BJ (cell line): Measurements from ENCODE around the gene XRCC6. TPM values are rescaled to one million over a fixed set of nuclear protein-coding genes. Genes with fewer than 3 reads are reported as not detected.
A peak's percentile ranks its signal among the peaks of the same experiment; 100 is the strongest.
"Not testable (repeated sequence)": the region's sequence is repeated elsewhere in the genome, so short reads cannot be mapped to it uniquely, and the experiment has no call there.

ENCODE experiments used
- CTCF ChIA-PET: fragments of 350-600 bp; formaldehyde crosslinking; extraction: SDS; loops from one replicate; lab custom pipeline; 2021; ENCODE audit warnings: antibody characterized with exemption, inconsistent platforms; lab: Yijun Ruan, JAX
- POLR2A ChIA-PET: fragments of 300-600 bp; sonication (Branson Sonifier 250); formaldehyde crosslinking; extraction: SDS; loops from one replicate; lab custom pipeline; 2021; ENCODE audit warnings: antibody characterized with exemption; lab: Charles Lee
- DNase-seq: peaks from one replicate; pipeline ENCODE4 v3.0.0-alpha.2; 2011; ENCODE audit warnings: low read depth
- H3K27me3 ChIP-seq: 2 replicates; pipeline ENCODE4 v1.6.0; 2011; ENCODE audit warnings: low read length; ENCODE audit not compliant: control insufficient read depth, insufficient read depth
- H3K36me3 ChIP-seq: 2 replicates; pipeline ENCODE4 v1.5.1; 2011; ENCODE audit warnings: low read length; ENCODE audit not compliant: control insufficient read depth, insufficient read depth
- H3K4me3 ChIP-seq: 2 replicates; pipeline ENCODE4 v1.5.1; 2011; ENCODE audit warnings: low read depth, mild to moderate bottlenecking, control low read depth, low read length
- CTCF ChIP-seq: IDR thresholded peaks from 2 replicates; pipeline ENCODE4 v1.5.1; 2011; ENCODE audit warnings: low read depth, mild to moderate bottlenecking, control low read depth, inconsistent platforms, low read length, moderate library complexity; ENCODE audit not compliant: insufficient read depth
- polyA plus RNA-seq: library from polyadenylated mRNA; depleted of rRNA; stranded (reverse); fragments of >200 nt; gene quantifications from 2 replicates; pipeline ENCODE4 v1.2.3, GENCODE V29; 2011

Gene XRCC6
- polyA plus RNA-seq, 1 experiment, result 105 TPM

GRCh38 chr22:41683052-41683451, 62.0 kb downstream of the XRCC6 start:
- Histone ChIP-seq H3K36me3 (peaks cover 4% of the 10 kb centered on the region), H3K27me3 (no peaks in the 10 kb centered on the region), H3K4me3 (no peak overlapping the region; the same call in 1 of the 2 replicates)
- TF ChIP-seq CTCF, result no peak
- no peak for DNase-seq
- ChIA-PET POLR2A (no interaction called here), CTCF (no interaction called here)

GRCh38 chr22:41683616-41684015, 62.5 kb downstream of the XRCC6 start:
- peaks cover 2% of the 10 kb centered on the region for H3K36me3 ChIP-seq
- POLR2A ChIA-PET, result no interaction called here

DNA sequence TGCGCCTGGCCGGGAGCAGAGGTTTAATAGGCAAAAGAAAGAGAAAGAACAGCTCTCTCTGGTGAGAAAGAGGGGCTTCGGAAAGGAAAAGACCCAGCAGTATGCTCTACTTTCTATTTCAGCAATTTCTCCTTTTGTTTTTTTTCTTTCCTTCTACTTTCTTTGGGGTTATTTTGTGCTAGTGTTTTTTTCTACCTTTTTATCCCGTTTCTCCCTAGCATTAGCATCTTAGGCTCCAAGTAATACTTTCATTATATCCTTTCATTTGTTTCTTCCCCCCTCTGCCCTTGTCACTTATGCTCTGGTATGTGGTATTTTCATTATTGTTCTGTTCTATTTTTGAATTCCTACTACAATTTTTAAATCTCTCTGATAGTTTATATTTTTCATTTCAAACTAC, 63.1 kb downstream of the XRCC6 start:
- no peak for DNase-seq
- peaks cover 2% of the 10 kb centered on the region; the same call in 1 of the 2 replicates for H3K36me3 ChIP-seq
- no peak overlapping the region for H3K4me3 ChIP-seq
- POLR2A ChIA-PET, result no interaction called here
- no peaks in the 10 kb centered on the region for H3K27me3 ChIP-seq
- TF ChIP-seq CTCF, result no peak
- CTCF ChIA-PET, result interaction anchor here (1.2 kb wide), 1 partner anchor 13 kb away, joined by 7 read pairs; no protein-coding TSS in a partner anchor

More at GRCh38 chr22:41683616-41684015, 62.5 kb downstream of the XRCC6 start:
- no peak for DNase-seq
- CTCF ChIA-PET, result interaction anchor here (1.2 kb wide), 1 partner anchor 13 kb away, joined by 7 read pairs; no protein-coding TSS in a partner anchor
- TF ChIP-seq CTCF, result no peak
- no peaks in the 10 kb centered on the region for H3K27me3 ChIP-seq
- no peak overlapping the region for H3K4me3 ChIP-seq

- DNase-seq, POLR2A ChIA-PET, H3K27me3 ChIP-seq, H3K4me3 ChIP-seq, H3K36me3 ChIP-seq: not testable (repeated sequence)
- CTCF ChIA-PET, result interaction anchor here (1.6 to 3.9 kb wide), 4 partner anchors 10 to 254 kb away, joined by 3 to 23 read pairs (median 12); partner anchors contain the start of gene POLR3H
Measured at GRCh38 chr22:41686890-41687289, 65.8 kb downstream of the XRCC6 start.

- POLR2A ChIA-PET, result interaction anchor here (0.6 to 1.6 kb wide), 3 partner anchors 9 to 45 kb away, joined by 3 to 5 read pairs (median 3); no protein-coding TSS in a partner anchor
- no peak for DNase-seq
Measured at GRCh38 chr22:41687901-41688364, 66.8 kb downstream of the XRCC6 start.

More at GRCh38 chr22:41687901-41688364, 66.8 kb downstream of the XRCC6 start:
- H3K27me3 ChIP-seq, result no peaks in the 10 kb centered on the region
- H3K4me3 ChIP-seq, result peak overlapping the region; percentile 82
- no peak for TF ChIP-seq CTCF
- CTCF ChIA-PET, result interaction anchor here (0.6 to 3.9 kb wide), 6 partner anchors 9 to 253 kb away, joined by 3 to 23 read pairs (median 6); partner anchors contain the start of gene POLR3H
- 0 out of 2 replicates have a peak, but pooled peaks cover 2% of the 10 kb centered on the region for H3K36me3 ChIP-seq
